T-helper 1 cell treated with Interleukin-12 subunit alpha and Interleukin-12 subunit beta and Interleukin-4 antibody, amounts not matched to agents 30 ng/mL and 1 ng/mL, for 36 hours (primary cell): ENCODE results near the gene NCAM1. TPM values are rescaled to one million over a fixed set of nuclear protein-coding genes. Genes with fewer than 3 reads are reported as not detected.

Experiments used
- intact Hi-C: fragments of 100-400 bp; cut with micrococcal nuclease; formaldehyde crosslinking; loops from one replicate; pipeline ENCODE4 v1.15.1; 2024
- total RNA-seq: library from RNA; stranded (reverse); gene quantifications from 2 replicates; pipeline ENCODE4 v1.2.3, GENCODE V29; 2022

Gene NCAM1
- total RNA-seq, 1 donor from 2014 or later, result 1.8 TPM

- intact Hi-C loops, result no loop called here
These were observed 206.4 kb downstream of the NCAM1 start for GRCh38 chr11:113167599-113167998.

- intact Hi-C loops, result no loop called here
These were observed 207.4 kb downstream of the NCAM1 start for GRCh38 chr11:113168354-113169342.

GRCh38 chr11:113172382-113172951 lies 211.2 kb downstream of the NCAM1 start:
- intact Hi-C loops, result no loop called here

GRCh38 chr11:113173126-113173525 lies 211.9 kb downstream of the NCAM1 start:
- intact Hi-C loops, result no loop called here

GRCh38 chr11:113174882-113175281 lies 213.7 kb downstream of the NCAM1 start:
- intact Hi-C loops, result no loop called here

GRCh38 chr11:113176599-113177360 lies 215.6 kb downstream of the NCAM1 start:
- intact Hi-C loops, result no loop called here

GRCh38 chr11:113177671-113178070 lies 216.5 kb downstream of the NCAM1 start:
- intact Hi-C loops, result no loop called here

GRCh38 chr11:113178381-113179070 lies 217.3 kb downstream of the NCAM1 start:
- intact Hi-C loops, result no loop called here

GRCh38 chr11:113179181-113179704 lies 218.0 kb downstream of the NCAM1 start:
- intact Hi-C loops, result no loop called here

- intact Hi-C loops, result no loop called here
These were observed 219.9 kb downstream of the NCAM1 start for GRCh38 chr11:113181094-113181493.

- intact Hi-C loops, result no loop called here
These were observed 221.1 kb downstream of the NCAM1 start for GRCh38 chr11:113182288-113182687.

- intact Hi-C loops, result no loop called here
These were observed 223.3 kb downstream of the NCAM1 start for GRCh38 chr11:113184498-113184897.

GRCh38 chr11:113188371-113188834 lies 227.2 kb downstream of the NCAM1 start:
- intact Hi-C loops, result no loop called here

GRCh38 chr11:113189909-113190667 lies 228.9 kb downstream of the NCAM1 start:
- intact Hi-C loops, result no loop called here

GRCh38 chr11:113192121-113192925 lies 231.1 kb downstream of the NCAM1 start:
- intact Hi-C loops, result no loop called here

- intact Hi-C loops, result no loop called here
These were observed 231.8 kb downstream of the NCAM1 start for GRCh38 chr11:113193016-113193415.

GRCh38 chr11:113193946-113194345 lies 232.7 kb downstream of the NCAM1 start:
- intact Hi-C loops, result no loop called here

- intact Hi-C loops, result no loop called here
These were observed 234.5 kb downstream of the NCAM1 start for GRCh38 chr11:113195728-113196127.

- intact Hi-C loops, result no loop called here
These were observed 236.2 kb downstream of the NCAM1 start for GRCh38 chr11:113197446-113197845.
